ENCODE results near the gene DTNA.
"Not testable (repeated sequence)": the region's sequence is repeated elsewhere in the genome, so short reads cannot be mapped to it uniquely, and the experiment has no call there.

DTNA gene

DNA sequence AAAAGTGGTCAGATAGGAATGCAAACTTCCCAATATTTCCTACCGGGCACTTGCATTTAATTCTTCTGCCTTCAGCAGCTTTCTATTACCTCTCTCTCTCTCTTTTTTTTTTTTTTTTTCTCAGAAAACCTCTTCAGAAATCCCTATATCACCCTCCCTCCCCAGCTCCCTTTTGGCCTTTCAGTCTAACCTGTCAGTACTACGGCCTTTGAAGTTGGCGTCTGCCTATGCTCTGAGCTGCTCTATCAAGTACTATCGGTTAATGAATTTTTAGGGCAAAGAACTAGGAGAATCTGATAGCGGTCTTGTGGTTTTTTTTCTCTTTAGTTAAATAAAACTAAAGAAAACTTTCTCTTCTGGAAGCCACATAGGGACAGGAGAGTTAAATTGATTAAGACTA is 208.8 kb downstream of the DTNA start:
- H3K27me3 ChIP-seq (ENCODE audit: control insufficient read depth in 5 of 5, insufficient read depth in 4 of 5, low read length in 5 of 5) = no peaks in the 10 kb centered on the region
- no peak overlapping the region for H3K4me3 ChIP-seq (ENCODE audit: low read depth in 1 of 5, low read length in 5 of 5)
- peaks cover 0 to 18% (median 0%) of the 10 kb centered on the region in 5 donors for H3K4me1 ChIP-seq (ENCODE audit: control insufficient read depth in 5 of 5, insufficient read depth in 5 of 5, low read length in 5 of 5)
- no peaks in the 10 kb centered on the region for H3K9me3 ChIP-seq (ENCODE audit: control insufficient read depth in 5 of 5, low read length in 5 of 5)
- H3K36me3 ChIP-seq (ENCODE audit: control insufficient read depth in 5 of 5, insufficient read depth in 5 of 5, low read length in 5 of 5) = no peaks in the 10 kb centered on the region
- no peak overlapping the region for H3K9ac ChIP-seq (ENCODE audit: low read length in 5 of 5)
- H3K27ac ChIP-seq (ENCODE audit: low read depth, low read length) = no peak overlapping the region

DNA sequence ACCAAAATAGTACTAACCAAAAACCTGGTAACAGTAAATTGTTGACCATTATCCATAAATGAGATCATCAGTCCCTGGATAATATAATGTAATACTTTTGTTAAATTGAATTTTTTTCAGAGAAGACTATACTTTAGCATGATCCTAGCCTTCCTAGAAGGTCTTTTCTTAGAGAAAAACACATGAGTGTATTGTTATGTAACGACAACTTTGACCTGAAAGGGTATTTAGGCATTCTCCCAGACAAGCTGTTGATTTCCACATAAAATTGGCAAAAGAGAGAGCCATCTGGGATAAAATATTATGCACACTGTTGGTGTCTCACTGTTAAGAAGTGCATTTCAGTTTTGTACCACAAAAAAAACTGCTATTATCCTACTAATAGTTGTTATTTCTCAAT is 211.1 kb downstream of the DTNA start:
- no peaks in the 10 kb centered on the region for H3K36me3 ChIP-seq (ENCODE audit: control insufficient read depth in 5 of 5, insufficient read depth in 5 of 5, low read length in 5 of 5)
- H3K4me1 ChIP-seq (ENCODE audit: control insufficient read depth in 5 of 5, insufficient read depth in 5 of 5, low read length in 5 of 5) = peaks cover 0 to 18% (median 0%) of the 10 kb centered on the region in 5 donors
- no peaks in the 10 kb centered on the region for H3K9me3 ChIP-seq (ENCODE audit: control insufficient read depth in 5 of 5, low read length in 5 of 5)
- H3K9ac ChIP-seq (ENCODE audit: low read length in 5 of 5) = no peak overlapping the region
- H3K27me3 ChIP-seq (ENCODE audit: control insufficient read depth in 5 of 5, insufficient read depth in 4 of 5, low read length in 5 of 5) = no peaks in the 10 kb centered on the region
- H3K27ac ChIP-seq (ENCODE audit: low read depth, low read length) = peak overlapping the region; percentile 39
- H3K4me3 ChIP-seq (ENCODE audit: low read depth in 1 of 5, low read length in 5 of 5) = no peak overlapping the region

DNA sequence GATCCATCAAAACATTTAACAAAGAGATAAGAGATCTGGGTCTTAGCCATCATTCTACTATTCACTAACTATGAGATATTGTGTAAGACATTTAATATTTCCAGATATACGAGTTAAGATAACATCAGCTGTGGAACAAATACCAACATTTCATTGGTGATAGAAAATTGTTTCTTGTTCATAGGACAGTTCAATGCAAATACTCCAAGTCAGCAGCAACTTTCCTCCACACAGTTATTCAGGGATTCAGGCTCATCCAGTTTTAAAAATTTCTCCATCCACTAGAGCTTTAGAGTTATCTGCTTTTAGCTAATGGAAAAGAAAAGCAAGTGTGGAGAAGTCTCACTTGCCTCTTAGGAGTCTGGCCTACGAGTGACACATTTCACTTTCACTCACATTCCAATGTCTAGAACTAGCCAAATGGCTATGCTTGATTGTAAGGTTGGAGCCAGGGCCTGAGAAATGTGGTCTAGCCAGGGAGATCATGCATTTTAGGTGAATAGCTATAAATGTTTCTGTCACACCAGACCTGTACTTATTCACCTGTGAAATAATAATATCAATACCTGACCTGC is 211.8 kb downstream of the DTNA start:
- Histone ChIP-seq H3K27me3 (ENCODE audit: control insufficient read depth in 5 of 5, insufficient read depth in 4 of 5, low read length in 5 of 5) (no peaks in the 10 kb centered on the region), H3K4me1 (ENCODE audit: control insufficient read depth in 5 of 5, insufficient read depth in 5 of 5, low read length in 5 of 5) (peaks cover 0 to 18% (median 0%) of the 10 kb centered on the region in 5 donors), H3K27ac (ENCODE audit: low read depth, low read length) (peak overlapping the region; percentile 39), H3K9ac (ENCODE audit: low read length in 5 of 5) (peak overlapping the region in 1 of 5 donors; percentile 40), H3K9me3 (ENCODE audit: control insufficient read depth in 5 of 5, low read length in 5 of 5) (no peaks in the 10 kb centered on the region), H3K4me3 (ENCODE audit: low read depth in 1 of 5, low read length in 5 of 5) (no peak overlapping the region), H3K36me3 (ENCODE audit: control insufficient read depth in 5 of 5, insufficient read depth in 5 of 5, low read length in 5 of 5) (no peaks in the 10 kb centered on the region)

DNA sequence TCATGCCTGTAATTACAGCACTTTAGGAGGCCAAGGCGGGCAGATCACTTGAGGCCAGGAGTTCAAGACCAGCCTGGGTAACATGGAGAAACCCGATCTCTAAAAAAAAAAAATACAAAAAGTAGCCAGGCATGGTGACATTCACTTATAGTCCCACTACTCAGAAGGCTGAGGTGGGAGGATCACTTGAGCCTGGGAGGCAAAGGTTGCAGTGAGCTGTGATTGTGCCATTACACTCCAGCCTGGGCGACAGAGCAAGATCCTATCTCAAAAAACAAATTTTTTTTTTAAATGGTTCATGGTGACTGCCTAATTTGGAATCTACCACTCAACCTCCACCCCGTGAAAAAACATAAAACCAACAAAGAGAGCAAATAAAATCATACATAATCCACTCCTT is 212.5 kb downstream of the DTNA start:
- peaks cover 0 to 18% (median 0%) of the 10 kb centered on the region in 5 donors for H3K4me1 ChIP-seq (ENCODE audit: control insufficient read depth in 5 of 5, insufficient read depth in 5 of 5, low read length in 5 of 5)
- H3K9me3 ChIP-seq (ENCODE audit: control insufficient read depth in 5 of 5, low read length in 5 of 5); H3K4me3 ChIP-seq (ENCODE audit: low read depth in 1 of 5, low read length in 5 of 5); H3K9ac ChIP-seq (ENCODE audit: low read length in 5 of 5); H3K36me3 ChIP-seq (ENCODE audit: control insufficient read depth in 5 of 5, insufficient read depth in 5 of 5, low read length in 5 of 5); H3K27ac ChIP-seq (ENCODE audit: low read depth, low read length); H3K27me3 ChIP-seq (ENCODE audit: control insufficient read depth in 5 of 5, insufficient read depth in 4 of 5, low read length in 5 of 5): not testable (repeated sequence)

DNA sequence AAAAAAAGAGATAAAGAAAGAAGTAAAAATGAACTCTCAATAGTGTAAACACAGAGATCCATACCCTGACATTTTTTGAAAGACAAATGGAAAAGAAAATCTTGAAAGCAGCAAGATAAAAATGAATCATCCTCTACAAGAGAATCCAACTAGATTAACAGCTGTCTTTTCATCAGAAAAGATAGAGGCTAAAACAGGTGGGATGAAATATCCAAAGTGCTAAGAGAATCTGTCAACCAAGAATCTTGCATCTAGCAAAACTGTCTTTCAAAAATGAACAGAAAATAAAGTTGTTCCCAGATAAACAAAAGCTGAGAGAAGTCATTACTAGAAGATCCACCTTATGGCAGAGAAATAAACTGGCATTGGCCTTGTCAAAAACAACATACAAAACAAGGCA is 213.8 kb downstream of the DTNA start:
- peaks cover 0 to 18% (median 0%) of the 10 kb centered on the region in 5 donors for H3K4me1 ChIP-seq (ENCODE audit: control insufficient read depth in 5 of 5, insufficient read depth in 5 of 5, low read length in 5 of 5)
- H3K36me3 ChIP-seq (ENCODE audit: control insufficient read depth in 5 of 5, insufficient read depth in 5 of 5, low read length in 5 of 5) = no peaks in the 10 kb centered on the region
- H3K27me3 ChIP-seq (ENCODE audit: control insufficient read depth in 5 of 5, insufficient read depth in 4 of 5, low read length in 5 of 5) = no peaks in the 10 kb centered on the region
- H3K9ac ChIP-seq (ENCODE audit: low read length in 5 of 5) = no peak overlapping the region
- no peak overlapping the region for H3K4me3 ChIP-seq (ENCODE audit: low read depth in 1 of 5, low read length in 5 of 5)
- no peak overlapping the region for H3K27ac ChIP-seq (ENCODE audit: low read depth, low read length)
- no peaks in the 10 kb centered on the region for H3K9me3 ChIP-seq (ENCODE audit: control insufficient read depth in 5 of 5, low read length in 5 of 5)

DNA sequence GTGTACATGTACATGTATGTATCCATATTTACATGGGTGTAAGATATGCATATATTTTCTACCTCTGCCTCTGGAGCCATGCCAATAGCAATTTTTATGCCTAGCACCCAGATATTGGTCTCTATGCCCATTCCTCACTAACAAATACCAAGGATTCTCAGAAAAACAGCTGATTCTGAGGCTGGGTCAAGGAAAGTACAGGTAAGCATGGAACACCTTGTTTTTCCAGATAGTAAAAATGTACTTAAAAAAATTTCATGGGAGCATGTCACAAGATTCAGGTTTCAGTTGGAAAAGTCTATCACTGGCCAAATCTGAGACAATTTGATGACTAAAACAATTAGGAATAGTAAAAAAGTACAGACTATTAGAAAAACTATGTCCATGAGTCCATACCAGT is 216.6 kb downstream of the DTNA start:
- Histone ChIP-seq H3K9ac (ENCODE audit: low read length in 5 of 5) (no peak overlapping the region), H3K27ac (ENCODE audit: low read depth, low read length) (no peak overlapping the region)

DNA sequence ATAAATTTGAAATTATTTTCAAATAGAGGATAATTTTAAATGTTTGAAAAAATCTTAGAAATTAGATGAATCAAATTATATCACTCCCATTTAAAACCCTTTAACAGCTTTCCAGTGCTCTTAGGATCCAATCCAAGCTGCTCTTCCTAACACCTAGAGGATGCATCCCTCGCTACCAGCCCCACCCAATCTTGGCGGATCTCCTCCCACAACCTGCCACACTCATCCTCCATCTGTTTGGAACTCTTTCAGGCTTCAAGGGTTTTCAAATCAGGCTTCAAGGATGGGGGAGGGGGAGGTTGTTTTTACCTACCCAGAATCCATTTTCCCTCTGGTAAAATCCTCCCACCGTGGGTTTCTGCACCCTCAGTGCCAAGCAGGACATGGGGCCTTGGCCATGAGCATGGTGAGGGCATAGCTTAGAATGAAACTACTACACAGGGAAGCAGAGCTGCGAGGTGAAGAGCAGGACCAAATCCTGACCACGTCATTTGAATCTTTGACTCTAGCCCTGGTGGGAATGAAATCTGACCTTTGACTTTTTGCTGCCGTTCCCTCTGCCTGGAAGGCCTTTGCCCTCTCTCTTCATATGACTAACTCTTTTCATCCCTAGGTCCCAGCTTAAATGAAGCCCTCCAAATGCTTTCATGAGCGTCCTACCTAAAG is 218.1 kb downstream of the DTNA start:
- H3K4me3 ChIP-seq (ENCODE audit: low read depth in 1 of 5, low read length in 5 of 5) = no peak overlapping the region
- no peaks in the 10 kb centered on the region for H3K4me1 ChIP-seq (ENCODE audit: control insufficient read depth in 5 of 5, insufficient read depth in 5 of 5, low read length in 5 of 5)
- H3K27ac ChIP-seq (ENCODE audit: low read depth, low read length) = no peak overlapping the region
- no peaks in the 10 kb centered on the region for H3K36me3 ChIP-seq (ENCODE audit: control insufficient read depth in 5 of 5, insufficient read depth in 5 of 5, low read length in 5 of 5)
- no peaks in the 10 kb centered on the region for H3K27me3 ChIP-seq (ENCODE audit: control insufficient read depth in 5 of 5, insufficient read depth in 4 of 5, low read length in 5 of 5)
- H3K9me3 ChIP-seq (ENCODE audit: control insufficient read depth in 5 of 5, low read length in 5 of 5) = no peaks in the 10 kb centered on the region
- no peak overlapping the region for H3K9ac ChIP-seq (ENCODE audit: low read length in 5 of 5)

More for the DNA sequence above, 216.6 kb downstream of the DTNA start:
- Histone ChIP-seq H3K9me3 (ENCODE audit: control insufficient read depth in 5 of 5, low read length in 5 of 5) (no peaks in the 10 kb centered on the region), H3K4me3 (ENCODE audit: low read depth in 1 of 5, low read length in 5 of 5) (no peak overlapping the region), H3K27me3 (ENCODE audit: control insufficient read depth in 5 of 5, insufficient read depth in 4 of 5, low read length in 5 of 5) (no peaks in the 10 kb centered on the region), H3K4me1 (ENCODE audit: control insufficient read depth in 5 of 5, insufficient read depth in 5 of 5, low read length in 5 of 5) (peaks cover 0 to 9% (median 0%) of the 10 kb centered on the region in 5 donors), H3K36me3 (ENCODE audit: control insufficient read depth in 5 of 5, insufficient read depth in 5 of 5, low read length in 5 of 5) (no peaks in the 10 kb centered on the region)

DNA sequence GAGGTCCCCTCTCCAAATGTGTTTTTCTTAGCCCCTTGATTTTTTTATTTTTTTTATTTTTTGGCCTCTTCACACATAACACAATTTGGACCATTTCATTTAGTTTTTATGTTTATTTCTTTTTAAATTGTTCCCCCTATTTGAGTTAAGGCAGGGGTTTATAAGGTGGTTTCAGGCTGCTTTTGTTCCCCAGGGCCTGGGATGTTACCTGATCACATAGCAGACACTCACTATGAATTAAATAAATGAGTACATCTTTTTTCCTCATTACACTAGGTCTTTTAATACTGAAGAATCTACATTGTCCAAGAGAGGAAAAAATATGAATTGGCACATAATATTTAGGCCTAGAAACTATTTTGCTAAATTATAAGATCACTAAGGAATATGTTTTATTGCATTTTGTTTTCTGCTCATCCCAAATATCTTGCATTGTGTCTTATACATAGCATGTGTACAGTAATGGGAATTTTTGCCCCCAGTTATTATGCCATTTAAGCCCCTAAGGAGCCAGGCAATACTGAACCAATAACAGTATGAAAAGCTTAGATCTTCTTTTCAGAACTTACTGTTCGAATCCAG is 218.7 kb downstream of the DTNA start:
- Histone ChIP-seq H3K36me3 (ENCODE audit: control insufficient read depth in 5 of 5, insufficient read depth in 5 of 5, low read length in 5 of 5) (no peaks in the 10 kb centered on the region), H3K27ac (ENCODE audit: low read depth, low read length) (no peak overlapping the region), H3K9me3 (ENCODE audit: control insufficient read depth in 5 of 5, low read length in 5 of 5) (no peaks in the 10 kb centered on the region), H3K9ac (ENCODE audit: low read length in 5 of 5) (no peak overlapping the region), H3K4me1 (ENCODE audit: control insufficient read depth in 5 of 5, insufficient read depth in 5 of 5, low read length in 5 of 5) (no peaks in the 10 kb centered on the region), H3K4me3 (ENCODE audit: low read depth in 1 of 5, low read length in 5 of 5) (no peak overlapping the region), H3K27me3 (ENCODE audit: control insufficient read depth in 5 of 5, insufficient read depth in 4 of 5, low read length in 5 of 5) (no peaks in the 10 kb centered on the region)

DNA sequence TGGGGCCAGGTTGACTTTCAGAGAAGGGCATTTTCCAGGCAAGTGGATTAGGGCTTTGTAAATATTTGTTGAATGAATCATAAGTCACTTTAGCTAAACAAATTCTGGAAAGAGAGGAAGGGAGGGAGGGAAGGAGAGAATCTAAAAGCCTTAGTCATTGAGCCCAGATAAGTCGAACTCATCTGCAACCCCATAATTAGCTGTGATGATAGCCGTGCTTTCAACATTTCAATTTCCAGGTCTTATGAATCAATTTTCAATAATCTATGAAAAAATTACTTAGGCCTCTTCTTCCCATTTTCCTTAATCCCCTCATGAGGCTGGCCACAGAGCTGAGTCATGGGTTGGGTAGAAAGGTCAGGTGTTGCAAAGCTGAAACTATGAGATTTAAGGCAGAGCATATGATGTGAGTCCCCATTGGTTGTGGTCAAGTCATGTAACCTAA is 219.3 kb downstream of the DTNA start:
- no peaks in the 10 kb centered on the region for H3K9me3 ChIP-seq (ENCODE audit: control insufficient read depth in 5 of 5, low read length in 5 of 5)
- no peaks in the 10 kb centered on the region for H3K27me3 ChIP-seq (ENCODE audit: control insufficient read depth in 5 of 5, insufficient read depth in 4 of 5, low read length in 5 of 5)
- H3K4me1 ChIP-seq (ENCODE audit: control insufficient read depth in 5 of 5, insufficient read depth in 5 of 5, low read length in 5 of 5) = no peaks in the 10 kb centered on the region
- no peak overlapping the region for H3K4me3 ChIP-seq (ENCODE audit: low read depth in 1 of 5, low read length in 5 of 5)
- no peak overlapping the region for H3K27ac ChIP-seq (ENCODE audit: low read depth, low read length)
- H3K9ac ChIP-seq (ENCODE audit: low read length in 5 of 5) = no peak overlapping the region
- H3K36me3 ChIP-seq (ENCODE audit: control insufficient read depth in 5 of 5, insufficient read depth in 5 of 5, low read length in 5 of 5) = no peaks in the 10 kb centered on the region

DNA sequence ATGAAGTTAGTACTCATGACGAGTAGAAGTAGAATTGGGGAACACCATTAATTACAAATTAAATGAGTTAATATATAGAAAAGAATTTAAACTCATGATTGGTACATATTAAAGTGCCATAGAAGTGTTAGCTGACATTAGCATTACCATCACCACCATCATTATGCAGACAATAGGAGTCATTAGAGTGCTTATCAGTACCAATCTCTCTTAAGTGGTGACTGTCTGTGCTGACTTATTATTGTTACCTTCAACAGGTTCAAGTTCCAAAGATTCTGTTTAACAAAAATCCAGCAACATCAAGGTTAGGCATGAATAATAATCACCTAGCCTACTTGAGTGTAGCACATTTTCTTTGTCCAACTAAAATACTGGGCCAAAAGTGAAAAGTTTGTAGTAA is 222.3 kb downstream of the DTNA start:
- no peaks in the 10 kb centered on the region for H3K9me3 ChIP-seq (ENCODE audit: control insufficient read depth in 5 of 5, low read length in 5 of 5)

More for the DNA sequence above, 222.3 kb downstream of the DTNA start:
- Histone ChIP-seq H3K4me1 (ENCODE audit: control insufficient read depth in 5 of 5, insufficient read depth in 5 of 5, low read length in 5 of 5) (no peaks in the 10 kb centered on the region), H3K4me3 (ENCODE audit: low read depth in 1 of 5, low read length in 5 of 5) (no peak overlapping the region), H3K27ac (ENCODE audit: low read depth, low read length) (no peak overlapping the region), H3K36me3 (ENCODE audit: control insufficient read depth in 5 of 5, insufficient read depth in 5 of 5, low read length in 5 of 5) (no peaks in the 10 kb centered on the region), H3K9ac (ENCODE audit: low read length in 5 of 5) (no peak overlapping the region), H3K27me3 (ENCODE audit: control insufficient read depth in 5 of 5, insufficient read depth in 4 of 5, low read length in 5 of 5) (no peaks in the 10 kb centered on the region)
